HEK293 (cell line): ENCODE results near the gene SIPA1.

Source experiments
- FEZF1 ChIP-seq: fragments of 450-650 bp; formaldehyde crosslinking; IDR thresholded peaks from 2 replicates; pipeline ENCODE4 v1.5.1; 2016; ENCODE audit warnings: missing biosample characterization, missing genetic modification characterization
- GLIS1 ChIP-seq: fragments of 450-650 bp; formaldehyde crosslinking; IDR thresholded peaks from 2 replicates; pipeline ENCODE4 v1.5.1; 2016; ENCODE audit warnings: missing biosample characterization, missing genetic modification characterization
- KLF16 ChIP-seq: fragments of 450-650 bp; formaldehyde crosslinking; IDR thresholded peaks from 2 replicates; pipeline ENCODE4 v1.5.1; 2017; ENCODE audit warnings: missing biosample characterization, missing genetic modification characterization
- MYNN ChIP-seq: fragments of 450-650 bp; formaldehyde crosslinking; IDR thresholded peaks from 2 replicates; pipeline ENCODE4 v1.5.1; 2016; ENCODE audit warnings: missing biosample characterization, missing genetic modification characterization, borderline replicate concordance
- PRDM1 ChIP-seq: fragments of 450-650 bp; formaldehyde crosslinking; IDR thresholded peaks from 2 replicates; pipeline ENCODE4; 2016; ENCODE audit warnings: missing biosample characterization, missing genetic modification characterization
- RBAK ChIP-seq: fragments of 450-650 bp; formaldehyde crosslinking; IDR thresholded peaks from 2 replicates; pipeline ENCODE4 v1.5.1; 2016; ENCODE audit warnings: missing biosample characterization, missing genetic modification characterization
- REPIN1 ChIP-seq: fragments of 450-650 bp; formaldehyde crosslinking; IDR thresholded peaks from 2 replicates; pipeline ENCODE4 v1.5.1; 2017; ENCODE audit warnings: missing biosample characterization, missing genetic modification characterization, low read depth
- SP3 ChIP-seq: fragments of 450-650 bp; formaldehyde crosslinking; IDR thresholded peaks from 2 replicates; pipeline ENCODE4 v1.5.1; 2016; ENCODE audit warnings: missing biosample characterization, missing genetic modification characterization
- WT1 ChIP-seq: fragments of 450-650 bp; formaldehyde crosslinking; IDR thresholded peaks from 2 replicates; pipeline ENCODE4 v1.5.1; 2016; ENCODE audit warnings: missing biosample characterization, missing genetic modification characterization
- ZFHX2 ChIP-seq: fragments of 450-650 bp; formaldehyde crosslinking; conservative IDR thresholded peaks from 2 replicates; pipeline ENCODE4 v1.5.1; 2016; ENCODE audit warnings: missing biosample characterization, missing genetic modification characterization
- ZFP37 ChIP-seq: fragments of 450-650 bp; formaldehyde crosslinking; IDR thresholded peaks from 2 replicates; pipeline ENCODE4 v1.5.1; 2016; ENCODE audit warnings: missing biosample characterization, missing genetic modification characterization
- ZNF121 ChIP-seq: fragments of 450-650 bp; formaldehyde crosslinking; IDR thresholded peaks from 2 replicates; pipeline ENCODE4 v1.5.1; 2016; ENCODE audit warnings: missing biosample characterization, missing genetic modification characterization
- ZNF133 ChIP-seq: fragments of 450-650 bp; formaldehyde crosslinking; IDR thresholded peaks from 2 replicates; pipeline ENCODE4 v1.5.1; 2016; ENCODE audit warnings: missing biosample characterization, missing genetic modification characterization
- ZNF140 ChIP-seq: fragments of 450-650 bp; formaldehyde crosslinking; IDR thresholded peaks from 2 replicates; pipeline ENCODE4 v1.5.1; 2016; ENCODE audit warnings: missing biosample characterization, missing genetic modification characterization
- ZNF169 ChIP-seq: fragments of 450-650 bp; formaldehyde crosslinking; IDR thresholded peaks from 2 replicates; pipeline ENCODE4 v1.5.1; 2016; ENCODE audit warnings: missing biosample characterization, missing genetic modification characterization
- ZNF175 ChIP-seq: fragments of 450-650 bp; formaldehyde crosslinking; IDR thresholded peaks from 2 replicates; pipeline ENCODE4 v1.5.1; 2016; ENCODE audit warnings: missing biosample characterization, missing genetic modification characterization
- ZNF19 ChIP-seq: fragments of 450-650 bp; formaldehyde crosslinking; IDR thresholded peaks from 2 replicates; pipeline ENCODE4; 2016; ENCODE audit warnings: missing biosample characterization, missing genetic modification characterization, low read depth
- ZNF214 ChIP-seq: fragments of 450-650 bp; formaldehyde crosslinking; IDR thresholded peaks from 2 replicates; pipeline ENCODE4 v1.5.1; 2017; ENCODE audit warnings: missing biosample characterization, mild to moderate bottlenecking, missing genetic modification characterization, borderline replicate concordance
- ZNF274 ChIP-seq, 2 experiments: fragments of 200-500 bp in 1 of 2; fragments of 450-650 bp in 1 of 2; sonication (Bioruptor generic) in 1 of 2; formaldehyde crosslinking in 1 of 2; IDR thresholded peaks; 2 replicates each; pipeline versions ENCODE4 v1.5.1 to v1.6.1; 2014 to 2016; ENCODE audit warnings: borderline replicate concordance in 1 of 2, inconsistent platforms in 1 of 2, low read length in 1 of 2, missing biosample characterization in 1 of 2, missing genetic modification characterization in 1 of 2
- ZNF404 ChIP-seq: fragments of 450-650 bp; formaldehyde crosslinking; IDR thresholded peaks from 2 replicates; pipeline ENCODE4 v1.5.1; 2017; ENCODE audit warnings: missing biosample characterization, missing genetic modification characterization
- ZNF426 ChIP-seq: fragments of 450-650 bp; formaldehyde crosslinking; IDR thresholded peaks from 2 replicates; pipeline ENCODE4 v1.5.1; 2017; ENCODE audit warnings: missing biosample characterization, missing genetic modification characterization, mild to moderate bottlenecking, inconsistent platforms, moderate library complexity
- ZNF433 ChIP-seq: fragments of 450-650 bp; formaldehyde crosslinking; IDR thresholded peaks from 2 replicates; pipeline ENCODE4 v1.5.1; 2016; ENCODE audit warnings: missing biosample characterization, missing genetic modification characterization, low read depth
- ZNF544 ChIP-seq: fragments of 450-650 bp; formaldehyde crosslinking; IDR thresholded peaks from 2 replicates; pipeline ENCODE4 v1.5.0; 2017; ENCODE audit warnings: missing biosample characterization, missing genetic modification characterization
- ZNF555 ChIP-seq: fragments of 450-650 bp; formaldehyde crosslinking; conservative IDR thresholded peaks from 2 replicates; pipeline ENCODE4 v1.5.1; 2017; ENCODE audit warnings: missing biosample characterization, mild to moderate bottlenecking, missing genetic modification characterization, inconsistent platforms
- ZNF610 ChIP-seq: fragments of 450-650 bp; formaldehyde crosslinking; IDR thresholded peaks from 2 replicates; pipeline ENCODE4 v1.5.1; 2016; ENCODE audit warnings: missing biosample characterization, missing genetic modification characterization, borderline replicate concordance
- ZNF677 ChIP-seq: fragments of 450-650 bp; IDR thresholded peaks from 2 replicates; pipeline ENCODE4 v1.5.0; 2018; ENCODE audit warnings: missing biosample characterization, mild to moderate bottlenecking, missing genetic modification characterization, moderate library complexity
- ZNF747 ChIP-seq: fragments of 450-650 bp; formaldehyde crosslinking; IDR thresholded peaks from 2 replicates; pipeline ENCODE4 v1.5.1; 2016; ENCODE audit warnings: missing biosample characterization, missing genetic modification characterization
- ZNF837 ChIP-seq: fragments of 450-650 bp; formaldehyde crosslinking; IDR thresholded peaks from 2 replicates; pipeline ENCODE4 v1.5.1; 2016; ENCODE audit warnings: missing biosample characterization, missing genetic modification characterization
- ZNF843 ChIP-seq: fragments of 450-650 bp; formaldehyde crosslinking; IDR thresholded peaks from 2 replicates; pipeline ENCODE4 v1.5.1; 2016; ENCODE audit warnings: missing biosample characterization, missing genetic modification characterization
- ZSCAN16 ChIP-seq: fragments of 450-650 bp; formaldehyde crosslinking; IDR thresholded peaks from 2 replicates; pipeline ENCODE4 v1.5.1; 2016; ENCODE audit warnings: missing biosample characterization, missing genetic modification characterization
- TF ChIP-seq, protein P1 (sequence below): fragments of 450-650 bp; formaldehyde crosslinking; IDR thresholded peaks from 2 replicates; pipeline ENCODE4 v1.5.1; 2016; ENCODE audit warnings: missing biosample characterization, missing genetic modification characterization
- TF ChIP-seq, protein P2 (sequence below): fragments of 450-650 bp; formaldehyde crosslinking; IDR thresholded peaks from 2 replicates; pipeline ENCODE4 v1.5.1; 2017; ENCODE audit warnings: missing biosample characterization, missing genetic modification characterization
- TF ChIP-seq, protein P3 (sequence below): fragments of 450-650 bp; formaldehyde crosslinking; IDR thresholded peaks from 2 replicates; pipeline ENCODE4 v1.5.1; 2016; ENCODE audit warnings: missing biosample characterization, missing genetic modification characterization

SIPA1 gene

DNA sequence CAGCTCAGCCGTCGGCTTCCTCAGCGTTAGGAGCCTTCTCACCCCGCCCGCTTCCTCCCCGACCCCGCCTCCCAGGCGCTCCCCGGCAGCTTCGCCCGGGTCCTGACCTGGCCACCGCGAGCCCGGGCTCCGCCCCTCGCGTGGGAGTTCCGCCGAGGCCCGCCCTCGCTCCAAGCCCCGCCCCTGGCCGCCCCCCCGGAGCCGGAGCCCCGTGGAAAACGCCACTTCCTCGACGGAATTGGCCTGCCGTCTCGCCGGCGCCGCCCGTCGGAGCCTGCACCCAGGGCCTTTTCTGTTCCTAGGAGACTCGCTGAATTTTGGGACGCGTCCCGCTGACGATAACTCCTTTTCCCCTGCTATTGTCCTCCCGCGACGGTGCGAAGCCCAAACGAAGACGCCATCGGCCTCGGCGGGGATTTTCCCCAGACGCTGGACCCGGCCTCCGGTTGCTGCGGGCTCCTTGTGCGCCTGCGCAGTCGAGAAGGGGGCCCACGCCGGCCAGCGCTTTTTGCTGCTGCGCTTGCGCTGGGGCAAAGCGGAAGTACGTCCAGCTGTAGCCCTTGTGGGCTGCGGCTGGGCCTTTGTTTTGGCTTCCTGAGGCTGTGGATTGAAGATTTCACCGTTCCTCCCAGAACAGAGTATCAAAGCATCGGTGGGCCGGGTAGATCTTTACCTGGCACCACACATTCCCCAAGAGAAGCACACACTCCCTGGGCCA, 14.8 kb downstream of the SIPA1 start (continued):
- TF ChIP-seq KLF16 (tag by site-specific recombination): peak; percentile 42; the same call in 1 of the 2 replicates
- TF ChIP-seq ZNF404: no peak
- TF ChIP-seq, protein P1, sequence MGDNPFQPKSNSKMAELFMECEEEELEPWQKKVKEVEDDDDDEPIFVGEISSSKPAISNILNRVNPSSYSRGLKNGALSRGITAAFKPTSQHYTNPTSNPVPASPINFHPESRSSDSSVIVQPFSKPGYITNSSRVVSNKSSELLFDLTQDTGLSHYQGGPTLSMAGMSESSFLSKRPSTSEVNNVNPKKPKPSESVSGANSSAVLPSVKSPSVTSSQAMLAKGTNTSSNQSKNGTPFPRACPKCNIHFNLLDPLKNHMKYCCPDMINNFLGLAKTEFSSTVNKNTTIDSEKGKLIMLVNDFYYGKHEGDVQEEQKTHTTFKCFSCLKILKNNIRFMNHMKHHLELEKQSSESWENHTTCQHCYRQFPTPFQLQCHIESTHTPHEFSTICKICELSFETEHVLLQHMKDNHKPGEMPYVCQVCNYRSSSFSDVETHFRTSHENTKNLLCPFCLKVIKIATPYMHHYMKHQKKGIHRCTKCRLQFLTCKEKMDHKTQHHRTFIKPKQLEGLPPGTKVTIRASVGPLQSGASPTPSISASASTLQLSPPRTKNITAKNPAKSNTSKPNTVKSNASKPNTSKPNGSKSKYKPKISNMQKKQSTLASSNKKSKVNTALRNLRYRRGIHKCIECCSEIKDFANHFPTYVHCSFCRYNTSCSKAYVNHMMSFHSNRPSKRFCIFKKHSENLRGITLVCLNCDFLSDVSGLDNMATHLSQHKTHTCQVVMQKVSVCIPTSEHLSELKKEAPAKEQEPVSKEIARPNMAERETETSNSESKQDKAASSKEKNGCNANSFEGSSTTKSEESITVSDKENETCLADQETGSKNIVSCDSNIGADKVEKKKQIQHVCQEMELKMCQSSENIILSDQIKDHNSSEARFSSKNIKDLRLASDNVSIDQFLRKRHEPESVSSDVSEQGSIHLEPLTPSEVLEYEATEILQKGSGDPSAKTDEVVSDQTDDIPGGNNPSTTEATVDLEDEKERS (tag by site-specific recombination): no peak
- TF ChIP-seq ZNF175 (tag by site-specific recombination): no peak
- TF ChIP-seq SP3 (tag by site-specific recombination): peak; percentile 77
- TF ChIP-seq ZNF121: no peak
- no peak for TF ChIP-seq ZNF426 (tag by site-specific recombination)
- no peak for TF ChIP-seq ZNF677 (tag by site-specific recombination)
- no peak for TF ChIP-seq ZNF544
- TF ChIP-seq, protein P2, sequence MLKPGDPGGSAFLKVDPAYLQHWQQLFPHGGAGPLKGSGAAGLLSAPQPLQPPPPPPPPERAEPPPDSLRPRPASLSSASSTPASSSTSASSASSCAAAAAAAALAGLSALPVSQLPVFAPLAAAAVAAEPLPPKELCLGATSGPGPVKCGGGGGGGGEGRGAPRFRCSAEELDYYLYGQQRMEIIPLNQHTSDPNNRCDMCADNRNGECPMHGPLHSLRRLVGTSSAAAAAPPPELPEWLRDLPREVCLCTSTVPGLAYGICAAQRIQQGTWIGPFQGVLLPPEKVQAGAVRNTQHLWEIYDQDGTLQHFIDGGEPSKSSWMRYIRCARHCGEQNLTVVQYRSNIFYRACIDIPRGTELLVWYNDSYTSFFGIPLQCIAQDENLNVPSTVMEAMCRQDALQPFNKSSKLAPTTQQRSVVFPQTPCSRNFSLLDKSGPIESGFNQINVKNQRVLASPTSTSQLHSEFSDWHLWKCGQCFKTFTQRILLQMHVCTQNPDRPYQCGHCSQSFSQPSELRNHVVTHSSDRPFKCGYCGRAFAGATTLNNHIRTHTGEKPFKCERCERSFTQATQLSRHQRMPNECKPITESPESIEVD (tag by site-specific recombination): no peak
- TF ChIP-seq MYNN (tag by site-specific recombination): no peak
- no peak for TF ChIP-seq ZNF610 (tag by site-specific recombination)
- TF ChIP-seq ZNF19: no peak
- TF ChIP-seq RBAK (tag by site-specific recombination): no peak
- TF ChIP-seq WT1: 0 out of 2 replicates have a peak, but pooled peaks have one; percentile 19
- TF ChIP-seq ZNF843 (tag by site-specific recombination): no peak
- TF ChIP-seq ZNF169 (tag by site-specific recombination): no peak
- TF ChIP-seq GLIS1: peak; percentile 79
- TF ChIP-seq ZNF274 (IDR thresholded peaks at IDR 0.05; ENCODE audit: low read length): no peak
- TF ChIP-seq ZNF274 (tag by site-specific recombination; IDR thresholded peaks at IDR 0.05; ENCODE audit: borderline replicate concordance): no peak
- TF ChIP-seq ZNF133: no peak
- TF ChIP-seq, protein P3, sequence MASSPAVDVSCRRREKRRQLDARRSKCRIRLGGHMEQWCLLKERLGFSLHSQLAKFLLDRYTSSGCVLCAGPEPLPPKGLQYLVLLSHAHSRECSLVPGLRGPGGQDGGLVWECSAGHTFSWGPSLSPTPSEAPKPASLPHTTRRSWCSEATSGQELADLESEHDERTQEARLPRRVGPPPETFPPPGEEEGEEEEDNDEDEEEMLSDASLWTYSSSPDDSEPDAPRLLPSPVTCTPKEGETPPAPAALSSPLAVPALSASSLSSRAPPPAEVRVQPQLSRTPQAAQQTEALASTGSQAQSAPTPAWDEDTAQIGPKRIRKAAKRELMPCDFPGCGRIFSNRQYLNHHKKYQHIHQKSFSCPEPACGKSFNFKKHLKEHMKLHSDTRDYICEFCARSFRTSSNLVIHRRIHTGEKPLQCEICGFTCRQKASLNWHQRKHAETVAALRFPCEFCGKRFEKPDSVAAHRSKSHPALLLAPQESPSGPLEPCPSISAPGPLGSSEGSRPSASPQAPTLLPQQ (tag by site-specific recombination): peak; percentile 89
- no peak for TF ChIP-seq REPIN1 (tag by site-specific recombination)
- no peak for TF ChIP-seq ZNF837 (tag by site-specific recombination)
- no peak for TF ChIP-seq ZNF140 (tag by site-specific recombination)
- peak; percentile 56 for TF ChIP-seq ZFHX2 (tag by site-specific recombination)
- TF ChIP-seq FEZF1: no peak
- no peak for TF ChIP-seq ZNF214 (tag by site-specific recombination)
- TF ChIP-seq ZNF555 (tag by site-specific recombination): no peak
- TF ChIP-seq PRDM1: no peak
- no peak for TF ChIP-seq ZSCAN16 (tag by site-specific recombination)
- 0 out of 2 replicates have a peak, but pooled peaks have one; percentile 45 for TF ChIP-seq ZFP37 (tag by site-specific recombination)
- TF ChIP-seq ZNF433 (tag by site-specific recombination): no peak
- no peak for TF ChIP-seq ZNF747 (tag by site-specific recombination)
